Calu3 (cell line): Measurements from ENCODE around the gene CMIP. TPM values are rescaled to one million over a fixed set of nuclear protein-coding genes. Genes with fewer than 3 reads are reported as not detected.

Source experiments
- BruUV-seq: library from RNA; stranded (reverse); fragments of 400-500 nt; replicated peaks from 2 replicates; lab custom pipeline; 2021; lab: Mats Ljungman, UMichigan
- CTCF ChIA-PET: fragments of 300-600 bp; sonication (Branson Sonifier 250); formaldehyde crosslinking; loops from one replicate; lab custom pipeline; 2022; ENCODE audit warnings: antibody characterized with exemption; lab: Charles Lee
- DNase-seq: peaks from one replicate; pipeline ENCODE4 v3.0.0; 2022
- H3K27ac Mint-ChIP-seq: one replicate; pipeline ENCODE4 v1.8.0; 2022; ENCODE audit warnings: mixed read lengths; ENCODE audit not compliant: unreplicated experiment
- H3K27me3 Mint-ChIP-seq: one replicate; pipeline ENCODE4 v1.8.0; 2022; ENCODE audit warnings: mixed read lengths; ENCODE audit not compliant: unreplicated experiment
- H3K36me3 Mint-ChIP-seq: one replicate; pipeline ENCODE4 v1.8.0; 2022; ENCODE audit warnings: mild to moderate bottlenecking, moderate library complexity, mixed read lengths; ENCODE audit not compliant: insufficient read depth, unreplicated experiment
- H3K4me1 Mint-ChIP-seq: one replicate; pipeline ENCODE4 v1.8.0; 2022; ENCODE audit warnings: mild to moderate bottlenecking, low read depth, mixed read lengths; ENCODE audit not compliant: unreplicated experiment
- H3K4me3 Mint-ChIP-seq: one replicate; pipeline ENCODE4 v1.8.0; 2022; ENCODE audit warnings: mild to moderate bottlenecking, low read depth, moderate library complexity, mixed read lengths; ENCODE audit not compliant: unreplicated experiment
- H3K9me3 Mint-ChIP-seq: one replicate; pipeline ENCODE4 v1.8.0; 2022; ENCODE audit warnings: low read depth, mixed read lengths; ENCODE audit not compliant: unreplicated experiment
- intact Hi-C: fragments of 100-400 bp; cut with micrococcal nuclease; formaldehyde crosslinking; loops from one replicate; pipeline ENCODE4 v1.10.0; 2022; ENCODE audit not compliant: unreplicated experiment
- total RNA-seq: library from RNA; stranded (reverse); gene quantifications from 2 replicates; pipeline ENCODE4 v1.2.3, GENCODE V29; 2022
- TF ChIP-seq, protein P1 (sequence below): fragments of 200-600 bp; IDR thresholded peaks from one replicate; pipeline ENCODE4 v1.8.0; 2022; ENCODE audit warnings: antibody characterized with exemption; ENCODE audit not compliant: unreplicated experiment

The CMIP gene
- total RNA-seq, 1 experiment from 2014 or later: 82.7 TPM

DNA sequence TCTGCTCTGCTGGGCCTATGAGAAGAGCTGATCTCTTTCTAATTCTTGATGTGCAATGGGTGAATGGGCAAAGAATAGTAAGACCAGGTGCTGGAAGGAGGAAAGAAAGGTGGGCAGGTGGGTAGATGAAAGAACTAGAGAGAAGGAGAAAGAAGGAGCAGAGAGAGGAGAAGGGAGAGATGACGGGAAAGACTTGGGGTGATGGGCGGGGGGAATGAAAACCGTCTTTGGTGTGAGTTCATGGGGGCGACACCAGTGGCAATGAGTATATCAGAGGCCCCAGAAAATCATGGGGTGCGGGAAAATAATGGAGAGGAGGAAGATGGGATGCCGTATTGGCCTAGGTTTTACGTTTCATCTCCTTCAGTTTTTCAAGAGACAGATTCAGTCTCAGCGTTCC, 205.7 kb downstream of the CMIP start:
- CTCF ChIA-PET: no interaction called here
- no peak overlapping the region for H3K27ac Mint-ChIP-seq

GRCh38 chr16:81650982-81651562, 206.5 kb downstream of the CMIP start:
- H3K4me1 Mint-ChIP-seq: no peaks in the 10 kb centered on the region
- no peaks in the 10 kb centered on the region for H3K9me3 Mint-ChIP-seq
- H3K4me3 Mint-ChIP-seq: no peak overlapping the region
- CTCF ChIA-PET: no interaction called here
- TF ChIP-seq, protein P1, sequence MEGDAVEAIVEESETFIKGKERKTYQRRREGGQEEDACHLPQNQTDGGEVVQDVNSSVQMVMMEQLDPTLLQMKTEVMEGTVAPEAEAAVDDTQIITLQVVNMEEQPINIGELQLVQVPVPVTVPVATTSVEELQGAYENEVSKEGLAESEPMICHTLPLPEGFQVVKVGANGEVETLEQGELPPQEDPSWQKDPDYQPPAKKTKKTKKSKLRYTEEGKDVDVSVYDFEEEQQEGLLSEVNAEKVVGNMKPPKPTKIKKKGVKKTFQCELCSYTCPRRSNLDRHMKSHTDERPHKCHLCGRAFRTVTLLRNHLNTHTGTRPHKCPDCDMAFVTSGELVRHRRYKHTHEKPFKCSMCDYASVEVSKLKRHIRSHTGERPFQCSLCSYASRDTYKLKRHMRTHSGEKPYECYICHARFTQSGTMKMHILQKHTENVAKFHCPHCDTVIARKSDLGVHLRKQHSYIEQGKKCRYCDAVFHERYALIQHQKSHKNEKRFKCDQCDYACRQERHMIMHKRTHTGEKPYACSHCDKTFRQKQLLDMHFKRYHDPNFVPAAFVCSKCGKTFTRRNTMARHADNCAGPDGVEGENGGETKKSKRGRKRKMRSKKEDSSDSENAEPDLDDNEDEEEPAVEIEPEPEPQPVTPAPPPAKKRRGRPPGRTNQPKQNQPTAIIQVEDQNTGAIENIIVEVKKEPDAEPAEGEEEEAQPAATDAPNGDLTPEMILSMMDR: no peak
- BruUV-seq: no TSS peak
- H3K36me3 Mint-ChIP-seq: peaks cover 5% of the 10 kb centered on the region
- no peak for DNase-seq
- intact Hi-C loops: no loop called here
- no peaks in the 10 kb centered on the region for H3K27me3 Mint-ChIP-seq
- no peak overlapping the region for H3K27ac Mint-ChIP-seq

More for the DNA sequence above, 205.7 kb downstream of the CMIP start:
- DNase-seq: no peak
- TF ChIP-seq, protein P1: no peak
- Mint-ChIP-seq H3K4me3 (no peak overlapping the region), H3K27me3 (no peaks in the 10 kb centered on the region), H3K4me1 (no peaks in the 10 kb centered on the region), H3K36me3 (peaks cover 5% of the 10 kb centered on the region), H3K9me3 (no peaks in the 10 kb centered on the region)
- no TSS peak for BruUV-seq
- intact Hi-C loops: no loop called here

GRCh38 chr16:81651758-81652718, 207.4 kb downstream of the CMIP start:
- Mint-ChIP-seq H3K4me3 (no peak overlapping the region), H3K4me1 (no peaks in the 10 kb centered on the region), H3K27me3 (no peaks in the 10 kb centered on the region), H3K27ac (no peak overlapping the region), H3K36me3 (peaks cover 5% of the 10 kb centered on the region), H3K9me3 (no peaks in the 10 kb centered on the region)
- CTCF ChIA-PET: no interaction called here
- intact Hi-C loops: no loop called here
- BruUV-seq: no TSS peak
- TF ChIP-seq, protein P1: no peak
- no peak for DNase-seq

DNA sequence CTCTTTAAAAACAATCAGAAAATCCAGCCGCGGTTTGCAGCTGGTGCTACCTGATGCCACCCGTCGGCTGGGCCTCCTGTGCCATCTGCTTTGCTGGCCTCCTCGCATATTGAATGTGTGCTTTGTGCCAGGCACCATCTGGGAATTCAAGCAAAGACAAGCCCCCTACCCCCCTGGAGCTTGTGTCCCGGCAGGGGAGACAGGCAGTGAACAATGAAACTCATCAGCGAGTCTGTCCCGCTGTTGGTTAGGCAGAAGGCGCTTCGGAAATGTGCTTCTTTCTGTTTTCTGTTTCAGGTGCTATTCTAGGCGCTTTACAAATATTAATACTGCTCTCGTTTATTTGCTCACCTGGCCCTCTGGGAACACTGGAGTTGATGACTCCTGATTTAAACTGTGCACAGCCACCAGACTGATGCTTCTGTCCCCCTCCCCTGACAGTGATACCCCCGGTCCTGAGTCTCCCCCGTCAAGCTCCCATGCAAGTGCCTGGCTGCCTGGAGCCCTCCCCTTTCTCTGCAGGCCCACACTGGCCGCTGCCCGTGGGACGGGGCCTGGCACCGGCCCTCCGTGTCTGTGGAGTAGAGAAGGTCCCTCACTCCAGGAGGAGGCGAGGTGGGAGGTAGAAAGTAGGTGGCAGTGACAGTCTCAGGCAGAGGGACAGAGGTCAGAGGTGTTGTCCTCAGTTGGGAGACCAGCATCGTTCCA, 208.3 kb downstream of the CMIP start:
- H3K9me3 Mint-ChIP-seq: no peaks in the 10 kb centered on the region
- CTCF ChIA-PET: no interaction called here
- peaks cover 5% of the 10 kb centered on the region for H3K36me3 Mint-ChIP-seq
- no peaks in the 10 kb centered on the region for H3K27me3 Mint-ChIP-seq
- H3K4me3 Mint-ChIP-seq: no peak overlapping the region
- TF ChIP-seq, protein P1: no peak
- H3K4me1 Mint-ChIP-seq: no peaks in the 10 kb centered on the region
- no TSS peak for BruUV-seq
- DNase-seq: no peak
- intact Hi-C loops: no loop called here
- H3K27ac Mint-ChIP-seq: no peak overlapping the region
